Parathyroid adenoma (tissue), 2 donors: Measurements from ENCODE around the gene KRTAP1-1.

Source experiments
- H2AFZ ChIP-seq: fragments of 300-600 bp; sonication (generic); one replicate; pipeline ENCODE4 v1.7.0; 2017; ENCODE audit warnings: antibody characterized with exemption, mild to moderate bottlenecking
- H3K27ac ChIP-seq: fragments of 300-600 bp; sonication (generic); one replicate; pipeline ENCODE4 v1.7.0; 2017
- H3K27me3 ChIP-seq: fragments of 300-600 bp; sonication (generic); one replicate; pipeline ENCODE4 v1.7.0; 2017; ENCODE audit warnings: low read length; ENCODE audit not compliant: control insufficient read depth, insufficient read depth
- H3K36me3 ChIP-seq: fragments of 300-600 bp; sonication (generic); one replicate; pipeline ENCODE4 v1.7.0; 2017; ENCODE audit warnings: low read length; ENCODE audit not compliant: control insufficient read depth, insufficient read depth
- H3K4me1 ChIP-seq: fragments of 300-600 bp; sonication (generic); one replicate; pipeline ENCODE4 v1.7.0; 2017; ENCODE audit warnings: control low read depth
- H3K4me2 ChIP-seq: fragments of 300-600 bp; sonication (generic); one replicate; pipeline ENCODE4 v1.7.0; 2017; ENCODE audit warnings: low read length
- H3K4me3 ChIP-seq: fragments of 300-600 bp; sonication (generic); one replicate; pipeline ENCODE4 v1.7.0; 2017; ENCODE audit warnings: low read depth, low read length
- H3K79me2 ChIP-seq: fragments of 300-600 bp; sonication (generic); one replicate; pipeline ENCODE4 v1.7.0; 2017; ENCODE audit warnings: control low read depth
- H3K9ac ChIP-seq: fragments of 300-600 bp; sonication (generic); one replicate; pipeline ENCODE4 v1.7.0; 2017; ENCODE audit warnings: mild to moderate bottlenecking
- H3K9me3 ChIP-seq: fragments of 300-600 bp; sonication (generic); one replicate; pipeline ENCODE4 v1.7.0; 2017; ENCODE audit warnings: low read length; ENCODE audit not compliant: control insufficient read depth
- CTCF ChIP-seq: fragments of 300-600 bp; sonication (generic); IDR thresholded peaks from one replicate; pipeline ENCODE4 v1.7.0; 2017; ENCODE audit warnings: antibody characterized with exemption, mild to moderate bottlenecking
- donor health status: primary hyperparathyroidism.

The KRTAP1-1 gene

GRCh38 chr17:41073676-41074075 is 32.4 kb upstream of the KRTAP1-1 start:
- H3K36me3 ChIP-seq: no peaks in the 10 kb centered on the region
- no peak overlapping the region for H3K4me3 ChIP-seq
- H3K27me3 ChIP-seq: no peaks in the 10 kb centered on the region
- no peak overlapping the region for H3K9ac ChIP-seq
- H2AFZ ChIP-seq: no peak overlapping the region
- TF ChIP-seq CTCF: no peak
- H3K4me2 ChIP-seq: no peak overlapping the region
- H3K79me2 ChIP-seq: no peaks in the 10 kb centered on the region
- no peaks in the 10 kb centered on the region for H3K9me3 ChIP-seq
- H3K27ac ChIP-seq: no peak overlapping the region
- H3K4me1 ChIP-seq: no peaks in the 10 kb centered on the region

- H3K9ac ChIP-seq: no peak overlapping the region
- no peak overlapping the region for H3K4me2 ChIP-seq
- no peaks in the 10 kb centered on the region for H3K36me3 ChIP-seq
- H3K27ac ChIP-seq: no peak overlapping the region
- H3K27me3 ChIP-seq: no peaks in the 10 kb centered on the region
- no peak overlapping the region for H3K4me3 ChIP-seq
- no peak overlapping the region for H2AFZ ChIP-seq
- no peak for TF ChIP-seq CTCF
- H3K9me3 ChIP-seq: no peaks in the 10 kb centered on the region
- H3K4me1 ChIP-seq: no peaks in the 10 kb centered on the region
- no peaks in the 10 kb centered on the region for H3K79me2 ChIP-seq
Observed at GRCh38 chr17:41071606-41072360, 30.5 kb upstream of the KRTAP1-1 start.

GRCh38 chr17:41069031-41069430 is 27.8 kb upstream of the KRTAP1-1 start:
- H3K4me1 ChIP-seq: no peaks in the 10 kb centered on the region
- H3K9ac ChIP-seq: no peak overlapping the region
- no peak overlapping the region for H3K4me2 ChIP-seq
- no peaks in the 10 kb centered on the region for H3K79me2 ChIP-seq
- H3K27ac ChIP-seq: no peak overlapping the region
- no peak overlapping the region for H3K4me3 ChIP-seq
- no peaks in the 10 kb centered on the region for H3K27me3 ChIP-seq
- H2AFZ ChIP-seq: no peak overlapping the region
- H3K9me3 ChIP-seq: no peaks in the 10 kb centered on the region
- no peak for TF ChIP-seq CTCF
- no peaks in the 10 kb centered on the region for H3K36me3 ChIP-seq

- TF ChIP-seq CTCF: no peak
- Histone ChIP-seq H2AFZ (no peak overlapping the region), H3K27me3 (no peaks in the 10 kb centered on the region), H3K36me3 (no peaks in the 10 kb centered on the region), H3K4me2 (no peak overlapping the region), H3K79me2 (no peaks in the 10 kb centered on the region), H3K4me1 (no peaks in the 10 kb centered on the region), H3K4me3 (no peak overlapping the region), H3K9me3 (no peaks in the 10 kb centered on the region), H3K27ac (no peak overlapping the region), H3K9ac (no peak overlapping the region)
Observed at GRCh38 chr17:41067281-41067680, 26.0 kb upstream of the KRTAP1-1 start.
